Measurements from ENCODE around the gene MYL12B.
A peak's percentile ranks its signal among the peaks of the same experiment; 100 is the strongest.
"Not testable (repeated sequence)": the region's sequence is repeated elsewhere in the genome, so short reads cannot be mapped to it uniquely, and the experiment has no call there.

Gene MYL12B

DNA sequence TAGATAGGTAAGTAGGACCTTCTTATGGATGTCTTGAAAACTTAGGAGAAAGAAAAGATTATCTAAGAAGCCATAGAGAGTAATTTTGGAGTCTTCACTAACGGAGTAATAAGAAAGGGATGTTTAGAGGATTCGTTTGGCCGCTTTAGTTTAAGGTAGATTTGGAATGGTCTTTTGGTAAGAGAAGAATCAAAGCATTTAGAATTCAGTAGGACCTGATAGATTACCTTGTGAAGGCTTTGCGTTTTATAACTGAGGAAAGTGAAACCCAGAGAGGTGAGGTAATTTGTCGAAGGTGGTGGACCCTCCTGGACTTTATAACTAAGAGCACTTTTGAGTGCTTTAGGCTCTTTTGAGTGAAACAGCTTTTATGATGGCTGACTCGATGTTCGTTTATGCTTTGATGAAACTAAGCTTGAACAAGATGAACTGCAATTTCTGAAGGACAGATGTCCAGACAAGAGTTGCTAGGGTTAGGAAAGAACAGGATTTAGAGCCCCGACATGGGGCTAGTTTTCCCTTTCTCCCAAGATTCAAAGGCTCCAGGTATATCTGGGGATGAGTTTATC, 1.3 kb downstream of the MYL12B start:
- DNase-seq: no peak

DNA sequence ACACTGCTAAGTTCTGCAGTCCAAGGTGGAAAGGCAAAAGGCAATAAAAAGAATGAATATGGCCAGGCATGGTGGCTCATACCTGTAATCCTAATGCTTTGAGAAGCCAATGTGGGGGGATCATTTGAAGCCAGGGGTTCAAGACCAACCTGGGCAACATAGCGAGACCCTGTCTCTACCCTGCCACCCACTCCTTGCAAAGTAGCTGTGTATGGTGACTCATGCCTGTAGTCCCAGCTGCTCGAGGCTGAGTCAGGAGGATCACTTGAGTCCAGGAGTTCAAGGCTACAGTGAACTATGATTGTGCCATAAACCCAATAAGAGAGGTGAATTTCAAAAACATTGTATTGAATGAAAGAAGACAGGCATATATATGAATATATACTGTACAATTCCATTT, 2.4 kb downstream of the MYL12B start:
- DNase-seq: no peak

DNA sequence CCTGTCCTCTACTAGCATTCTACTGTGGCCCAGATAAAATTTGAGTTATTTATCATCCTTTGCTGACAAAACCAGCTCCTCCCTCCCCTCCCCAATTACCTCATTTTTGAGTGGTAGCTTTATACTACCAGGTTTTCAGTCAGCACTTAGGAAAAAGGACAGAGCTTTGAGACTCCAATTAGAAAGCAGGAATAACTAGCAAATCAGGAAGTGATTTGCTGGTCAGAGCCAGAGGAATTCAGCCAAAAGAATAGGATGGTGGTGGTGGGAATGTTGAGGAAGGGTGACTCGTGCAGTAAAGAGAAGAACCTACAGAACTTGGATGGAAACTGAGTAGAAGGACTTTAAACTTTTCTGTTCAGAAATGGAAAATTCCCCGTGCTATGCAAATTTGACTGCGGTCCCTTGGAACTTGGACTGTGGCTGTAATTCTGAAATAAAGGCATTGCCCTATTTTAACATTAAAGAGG, 3.7 kb downstream of the MYL12B start:
- no peak for DNase-seq

DNA sequence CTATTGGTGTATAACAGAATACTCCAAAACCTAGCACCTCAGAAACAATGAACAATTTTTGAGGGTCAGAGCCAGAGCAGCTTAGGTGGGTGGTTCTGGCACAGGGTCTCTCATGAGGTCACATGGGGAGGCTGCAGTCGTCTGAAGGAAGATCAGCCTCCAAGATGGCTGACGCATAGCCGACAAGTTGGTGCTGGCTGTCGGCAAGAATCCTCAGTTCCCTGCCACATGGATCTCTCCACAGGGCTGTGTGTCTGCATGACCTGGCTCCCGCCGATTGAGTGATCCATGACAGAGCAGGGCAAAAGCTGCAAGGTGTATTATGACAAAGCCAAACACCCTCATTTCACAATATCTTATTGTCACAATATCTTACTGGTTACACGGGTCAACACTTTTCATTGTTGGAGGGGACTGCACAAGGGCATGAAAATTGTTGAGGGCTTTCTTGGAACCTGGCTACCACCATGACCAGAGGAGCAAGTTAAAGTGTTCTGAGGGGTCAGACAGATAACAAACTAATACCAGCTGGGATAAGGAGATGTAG, 4.2 kb downstream of the MYL12B start:
- DNase-seq: no peak

DNA sequence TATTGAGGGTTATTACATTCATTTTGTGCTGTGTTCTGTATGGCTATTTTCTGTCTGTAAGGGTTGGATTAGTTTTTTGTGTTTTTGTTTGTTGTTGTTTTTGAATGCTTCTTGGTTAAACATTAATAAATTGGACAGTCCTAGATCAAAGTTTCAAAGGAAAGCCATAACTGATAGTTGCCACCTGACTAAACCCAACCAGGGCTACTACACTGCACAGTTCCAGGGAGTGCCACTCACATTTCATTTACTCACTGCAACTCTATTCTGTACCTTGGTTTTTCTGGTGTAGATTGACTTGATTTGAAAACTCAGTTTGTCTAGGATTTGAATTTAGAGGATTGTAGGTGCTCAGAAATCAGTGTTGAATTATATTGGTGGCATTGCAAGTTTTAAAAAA, 6.4 kb downstream of the MYL12B start:
- no peak for DNase-seq

DNA sequence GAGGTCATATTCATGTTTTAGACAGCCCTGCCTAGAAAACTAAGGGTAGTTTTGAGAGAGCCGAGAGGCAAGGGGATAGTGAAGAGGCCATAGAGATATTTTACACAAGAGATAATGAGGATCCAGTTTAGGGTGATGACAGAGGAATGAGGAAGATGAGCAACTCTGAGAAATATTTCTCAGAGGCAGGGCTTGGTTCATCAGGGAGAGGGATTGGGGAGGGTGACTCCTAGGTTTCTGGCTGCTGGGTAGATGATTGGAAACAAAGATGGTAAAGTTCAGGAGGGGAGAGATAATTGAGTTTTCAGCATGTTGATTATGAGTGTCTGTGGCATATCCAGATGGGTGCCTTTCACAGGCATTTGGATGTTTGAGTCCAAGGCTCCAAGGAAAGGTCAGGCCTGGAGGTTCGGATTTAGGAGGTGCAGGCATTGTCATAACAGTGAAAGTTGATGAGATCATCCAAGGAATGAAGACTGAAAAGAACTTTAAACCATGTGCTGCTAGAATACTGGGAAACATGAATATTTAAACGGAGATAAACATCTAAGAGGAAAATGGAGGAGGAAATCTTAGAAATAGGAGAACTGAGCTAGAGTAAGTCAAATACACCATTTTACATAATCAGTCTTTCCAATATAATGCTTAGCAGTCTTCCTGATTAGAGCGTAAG, 7.4 kb downstream of the MYL12B start:
- no peak for DNase-seq

DNA sequence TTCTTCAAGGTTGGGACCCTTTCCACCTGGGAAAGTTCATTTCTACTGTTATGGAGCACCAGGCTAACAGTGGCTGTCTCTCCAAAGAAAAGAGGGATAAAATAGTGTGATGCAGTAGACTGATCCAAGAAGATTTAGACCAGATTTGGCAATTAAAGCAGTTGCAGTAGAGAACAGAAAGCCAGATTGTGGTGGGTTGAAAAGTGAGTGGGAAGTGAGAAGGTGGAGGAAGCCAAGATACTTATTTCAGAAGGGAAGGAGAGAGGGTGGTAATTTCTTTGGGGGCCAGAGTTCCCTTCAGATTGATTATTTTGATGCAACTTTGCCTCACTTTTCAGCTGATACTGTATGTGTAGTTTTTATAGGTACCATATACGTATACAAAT, 8.0 kb downstream of the MYL12B start:
- DNase-seq: no peak

DNA sequence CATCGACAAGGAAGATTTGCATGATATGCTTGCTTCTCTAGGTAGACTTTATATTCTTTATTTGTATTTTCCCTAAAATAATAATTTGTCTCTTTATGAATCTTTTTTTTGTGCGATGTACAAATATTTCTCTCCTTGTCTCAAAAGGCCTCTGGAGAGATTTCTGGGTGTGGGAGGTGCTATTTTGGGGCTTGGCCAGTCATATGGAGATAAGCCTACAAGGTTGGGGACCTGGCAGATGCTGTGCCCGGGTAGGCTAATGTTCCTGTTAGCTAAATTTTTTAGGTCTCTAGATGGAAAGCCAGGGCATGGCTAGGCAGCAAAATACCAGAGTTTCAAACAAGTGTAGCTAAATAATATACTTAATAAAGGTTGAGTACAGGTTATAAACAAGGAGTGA, 11.1 kb downstream of the MYL12B start:
- no peak for DNase-seq

DNA sequence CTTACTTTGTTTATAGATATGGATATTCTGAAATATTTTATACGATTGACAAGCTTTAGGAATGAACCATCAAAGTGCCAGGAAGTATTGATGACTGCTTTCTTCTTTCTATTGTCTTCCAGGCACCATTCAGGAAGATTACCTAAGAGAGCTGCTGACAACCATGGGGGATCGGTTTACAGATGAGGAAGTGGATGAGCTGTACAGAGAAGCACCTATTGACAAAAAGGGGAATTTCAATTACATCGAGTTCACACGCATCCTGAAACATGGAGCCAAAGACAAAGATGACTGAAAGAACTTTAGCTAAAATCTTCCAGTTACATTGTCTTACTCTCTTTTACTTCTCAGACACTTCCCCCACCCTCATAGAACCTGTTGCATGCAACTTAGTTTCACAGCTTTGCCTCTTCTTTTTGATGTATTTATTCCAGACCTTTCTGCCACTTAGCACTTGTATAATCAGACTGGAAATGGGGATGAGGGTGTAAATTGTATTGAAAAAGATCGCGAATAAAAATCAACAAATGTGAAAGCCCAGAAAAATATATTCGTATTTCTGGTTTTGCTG, 15.8 kb downstream of the MYL12B start:
- not testable (repeated sequence) for DNase-seq

DNA sequence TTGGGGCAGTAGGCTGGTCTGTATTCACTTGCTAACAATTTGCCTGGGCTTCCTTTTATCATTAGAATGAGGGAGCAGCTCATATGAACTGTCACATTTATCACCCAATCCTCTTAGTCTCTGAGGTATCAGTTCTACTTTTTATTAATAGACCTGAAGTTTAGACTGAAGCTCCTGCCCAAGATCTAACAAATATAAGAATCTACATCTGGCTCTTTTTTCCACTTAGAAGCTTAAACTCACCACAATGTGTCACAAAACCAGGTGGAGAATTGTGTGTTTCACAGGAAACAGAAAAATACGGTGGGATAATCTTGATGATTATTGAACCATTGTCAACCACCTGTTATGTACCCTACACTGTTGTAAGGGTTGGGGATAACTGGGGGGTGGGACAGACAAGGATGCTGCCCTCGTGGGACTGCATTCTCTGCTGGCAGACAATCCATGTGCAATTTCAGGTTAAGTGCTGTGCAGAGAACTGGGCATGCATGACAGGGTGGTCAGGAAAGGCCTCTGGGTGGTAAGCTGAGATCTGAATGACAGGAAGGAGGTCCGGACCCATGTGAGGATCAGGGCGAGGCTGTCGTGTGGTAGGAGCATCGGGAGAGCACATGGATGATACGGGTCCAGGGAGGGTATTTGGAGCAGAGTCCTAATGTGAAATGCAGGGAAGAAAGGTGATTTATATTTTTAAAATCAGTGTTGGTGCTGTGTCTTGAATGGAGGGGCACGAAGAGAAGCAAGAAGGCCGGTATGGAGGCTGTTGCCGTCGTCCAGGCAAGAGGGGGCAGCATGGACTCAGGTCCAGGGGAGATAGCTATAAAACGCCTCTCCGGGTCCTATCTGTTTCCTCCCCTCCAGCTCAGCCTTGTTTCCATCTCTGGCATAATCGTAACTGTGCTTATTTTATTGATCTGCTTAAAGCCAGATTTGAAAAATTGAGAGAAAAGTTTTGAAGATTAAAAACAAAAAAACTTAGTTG, 17.6 kb downstream of the MYL12B start:
- no peak for DNase-seq

DNA sequence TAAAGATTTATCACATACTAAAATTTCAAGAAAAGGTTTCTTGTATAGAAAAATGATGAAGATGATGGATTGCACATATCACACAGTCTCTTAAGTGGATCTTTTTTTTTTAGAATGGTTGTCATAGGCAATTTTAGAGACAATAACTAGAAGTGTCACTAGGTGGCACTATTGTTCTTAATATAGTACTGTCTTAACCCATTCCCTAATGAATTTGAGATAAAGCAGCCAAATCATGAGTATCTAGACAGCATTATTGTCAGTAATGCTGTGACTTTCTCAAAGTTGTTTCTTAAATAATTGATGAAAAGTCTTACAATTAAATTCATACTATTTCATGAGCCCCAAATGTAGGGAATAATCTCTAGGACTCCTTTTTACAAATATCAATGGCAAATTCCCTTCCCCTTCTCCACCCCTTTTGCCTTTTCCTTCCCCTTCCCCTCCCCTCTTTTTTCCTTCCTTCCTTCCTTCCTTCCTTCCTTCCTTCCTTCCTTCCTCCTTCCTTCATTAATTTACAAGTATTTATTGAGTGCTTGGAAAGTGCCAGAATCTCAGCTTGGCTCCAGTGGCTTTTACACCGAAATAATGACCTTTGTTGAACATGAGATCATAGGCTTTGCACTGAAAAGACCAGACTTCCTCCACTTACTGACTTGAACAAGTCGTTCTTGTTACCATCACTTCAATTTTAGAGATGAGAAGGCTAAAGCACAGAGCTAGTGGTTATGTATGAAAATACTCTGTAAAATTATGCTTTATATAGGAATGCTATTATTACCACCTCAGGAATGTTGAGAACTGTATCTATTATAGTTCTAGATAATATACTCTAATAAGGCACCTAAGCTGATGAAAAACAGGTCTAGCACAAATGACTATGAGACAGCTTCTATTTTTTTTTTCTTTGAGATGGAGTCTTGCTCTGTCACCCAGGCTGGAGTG, 19.8 kb downstream of the MYL12B start:
- DNase-seq: no peak

DNA sequence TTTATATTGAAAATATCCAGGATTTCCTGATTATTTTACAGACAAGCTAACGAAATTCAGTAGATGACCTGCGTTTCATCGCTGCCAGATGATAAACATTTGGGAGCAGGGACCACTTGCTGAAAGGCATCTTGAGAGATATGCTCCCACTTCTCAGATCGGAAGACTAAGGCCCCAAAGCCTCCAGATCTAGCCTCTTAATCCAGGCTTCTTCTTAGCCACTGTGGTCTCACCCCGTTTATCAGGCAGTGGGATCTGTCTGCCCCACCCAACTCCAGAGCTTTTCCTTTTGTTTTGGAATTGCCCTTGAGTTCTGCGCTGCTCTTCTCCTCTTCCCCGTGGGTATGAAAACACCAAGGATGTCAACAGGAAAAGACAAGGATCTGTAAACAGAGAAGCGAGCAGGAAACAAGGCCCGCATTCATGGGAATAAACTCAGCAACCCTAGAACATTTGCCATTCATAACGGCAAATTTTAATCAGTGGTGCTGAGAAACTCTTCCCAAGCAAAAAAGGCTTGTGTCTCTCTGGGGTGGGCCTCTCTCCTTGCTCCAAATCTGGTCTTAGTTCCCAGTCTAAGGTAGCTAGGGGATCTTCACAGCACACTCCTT, 21.4 kb downstream of the MYL12B start:
- DNase-seq: no peak

DNA sequence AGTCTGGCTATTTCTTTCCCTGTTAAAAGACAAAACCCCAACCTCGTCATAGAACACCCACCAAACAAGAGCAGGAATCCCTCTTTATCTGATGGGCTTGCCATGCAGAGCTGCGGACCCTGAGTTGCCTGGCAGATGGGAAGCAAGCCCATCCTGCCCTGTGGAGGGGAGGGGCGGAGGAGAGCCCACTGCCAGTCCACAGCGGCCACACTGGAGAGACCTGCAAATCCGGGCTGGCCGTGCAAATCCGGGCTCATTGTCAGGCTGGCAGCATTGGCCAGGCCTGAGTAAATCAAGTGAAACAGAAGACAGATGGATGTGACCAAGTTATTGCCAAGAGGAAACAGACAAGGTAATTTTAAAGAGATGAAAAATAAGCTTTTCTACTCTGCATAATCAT, 22.0 kb downstream of the MYL12B start:
- DNase-seq: no peak

DNA sequence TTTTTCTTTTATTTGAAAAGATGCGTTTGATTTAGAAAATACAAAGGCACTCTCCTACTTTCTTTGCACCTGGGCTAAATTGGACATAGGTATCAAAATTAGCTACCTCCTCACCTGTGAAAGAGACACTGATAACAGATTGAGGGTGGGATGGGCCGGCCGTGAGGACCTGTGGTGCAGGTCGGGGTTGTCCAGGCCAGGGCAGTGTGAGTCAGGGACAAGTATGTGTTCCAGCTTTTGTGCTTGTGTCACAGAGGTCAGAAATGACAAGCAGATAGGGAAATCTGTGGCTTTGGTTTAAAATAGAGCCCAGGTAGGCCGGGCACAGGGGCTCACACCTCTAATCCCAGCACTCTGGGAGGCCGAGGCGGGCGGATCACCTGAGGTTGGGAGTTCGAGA, 22.6 kb downstream of the MYL12B start:
- DNase-seq: no peak

DNA sequence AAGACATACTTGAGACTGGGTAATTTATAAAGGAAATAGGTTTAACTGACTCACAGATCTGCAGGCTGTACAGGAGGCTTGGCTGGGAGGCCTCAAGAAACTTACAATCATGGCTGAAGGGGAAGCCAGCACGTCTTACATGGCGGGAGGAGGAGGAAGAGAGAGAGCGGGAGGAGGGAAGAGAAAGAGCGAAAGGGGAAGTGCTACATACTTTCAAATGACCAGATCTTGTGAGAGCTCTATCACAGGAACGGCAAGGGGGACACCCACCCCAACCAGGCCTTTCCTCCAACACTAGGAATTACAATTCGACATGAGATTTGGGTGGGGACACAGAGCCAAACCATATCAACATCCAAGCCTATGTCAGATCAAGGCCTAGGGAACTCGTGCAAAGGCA, 24.2 kb downstream of the MYL12B start:
- no peak for DNase-seq

DNA sequence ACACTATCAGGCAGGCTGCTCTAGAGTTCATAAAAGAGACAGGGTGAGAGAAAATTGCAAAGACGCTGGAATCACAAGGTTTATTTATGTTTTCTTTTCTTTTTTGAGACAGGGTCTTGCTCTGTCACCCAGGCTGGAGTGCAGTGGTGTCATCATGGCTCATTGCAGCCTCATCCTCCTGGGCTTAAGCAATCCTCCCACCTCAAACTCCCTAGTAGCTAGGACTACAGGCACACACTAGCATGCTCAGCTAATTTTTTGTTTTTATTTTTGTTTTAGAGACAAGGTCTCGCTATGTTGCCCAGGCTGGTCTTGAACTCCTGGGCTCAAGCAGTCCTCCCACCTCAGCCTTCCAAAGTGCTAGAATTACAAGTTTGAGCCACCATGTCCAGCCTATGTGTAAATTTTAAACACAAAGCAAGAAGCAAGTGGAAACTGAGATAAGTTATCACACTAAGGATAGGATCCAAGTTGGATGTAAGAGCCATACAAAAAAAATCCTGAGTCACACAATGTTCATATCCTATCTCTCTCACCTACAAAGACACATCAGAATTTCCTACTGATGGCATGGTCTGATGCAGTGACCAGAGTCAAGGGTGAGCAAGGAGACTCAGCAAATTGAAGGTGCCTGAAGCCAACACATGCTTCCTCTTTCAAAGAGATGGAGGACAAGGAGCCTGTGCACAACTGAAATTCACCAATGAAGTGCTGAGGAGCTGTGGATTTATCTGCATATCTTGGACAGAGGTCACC, 31.4 kb downstream of the MYL12B start:
- no peak for DNase-seq

DNA sequence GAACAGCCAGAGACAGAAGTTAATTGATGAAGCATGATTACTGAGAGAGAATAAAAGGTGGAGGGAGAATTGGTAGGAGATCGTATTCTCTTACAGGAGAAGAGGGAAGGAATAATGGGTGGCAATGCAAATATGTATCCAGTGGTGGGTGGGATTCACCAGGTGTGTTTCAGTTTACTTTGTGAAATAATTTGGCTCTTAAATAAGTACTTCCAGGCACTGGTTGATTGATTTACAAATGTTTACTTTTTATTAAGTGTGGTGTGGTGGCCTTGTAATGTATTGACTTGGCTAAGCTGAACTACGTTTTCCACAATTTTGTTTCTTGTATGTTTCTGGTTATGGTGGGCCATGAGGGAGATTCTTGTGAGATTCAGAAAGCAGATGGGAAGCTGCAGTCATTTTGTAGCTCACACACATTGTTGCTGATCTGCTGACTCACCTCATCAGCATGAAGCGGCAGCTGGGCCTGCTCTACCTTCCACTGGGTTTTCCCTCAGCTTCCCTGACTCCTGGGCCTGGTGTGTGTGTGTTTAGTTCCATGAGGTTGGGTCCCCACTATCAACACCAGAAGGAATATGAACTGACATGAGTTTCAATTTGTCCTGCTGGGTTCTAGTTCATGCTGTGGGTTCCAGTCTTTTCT, 32.6 kb downstream of the MYL12B start:
- no peak for DNase-seq

DNA sequence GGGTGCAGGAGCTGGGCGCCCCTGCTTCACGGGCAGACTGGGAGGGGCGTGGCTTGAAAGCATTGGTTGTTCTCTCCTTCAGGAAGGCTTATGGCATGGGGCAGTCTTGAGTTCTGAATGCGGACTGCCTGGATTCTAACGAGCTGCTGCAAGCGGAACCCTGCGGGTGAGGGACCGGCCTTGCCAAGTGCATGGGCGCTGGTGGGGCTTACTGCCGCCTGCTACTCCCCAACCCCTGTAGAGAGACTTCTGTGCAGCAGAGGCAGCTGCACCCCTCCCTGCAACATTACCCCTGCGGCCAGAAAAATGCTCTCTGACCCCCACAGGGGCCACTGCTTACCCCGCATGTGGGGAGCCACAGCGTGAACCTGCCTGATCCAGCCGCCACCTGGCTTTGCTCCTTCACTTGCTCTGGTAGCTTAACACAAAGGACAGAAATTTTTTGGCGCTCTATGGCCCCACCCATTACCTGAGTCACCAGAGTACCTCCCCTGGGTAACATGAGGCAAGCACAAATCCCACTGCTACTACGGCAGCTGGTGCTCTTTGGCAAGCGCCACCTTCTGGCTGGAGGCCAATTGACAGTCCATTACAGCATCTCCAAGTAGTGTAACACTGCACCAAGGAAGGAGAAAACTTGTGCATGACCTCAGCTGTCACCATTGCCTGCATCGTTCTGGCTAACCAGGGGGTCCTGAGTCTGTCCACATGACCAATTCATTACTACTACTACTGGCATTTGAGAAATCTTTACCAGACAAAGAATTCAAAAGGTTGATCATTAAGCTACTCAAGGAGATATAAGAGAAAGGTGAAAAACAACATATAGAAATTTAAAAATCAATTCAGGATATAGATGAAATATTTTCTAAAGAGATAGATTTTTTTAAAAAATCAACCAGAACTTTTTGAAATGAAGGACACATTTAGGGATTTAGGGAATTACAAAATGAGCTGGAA, 35.4 kb downstream of the MYL12B start:
- peak; percentile 75 for DNase-seq

DNA sequence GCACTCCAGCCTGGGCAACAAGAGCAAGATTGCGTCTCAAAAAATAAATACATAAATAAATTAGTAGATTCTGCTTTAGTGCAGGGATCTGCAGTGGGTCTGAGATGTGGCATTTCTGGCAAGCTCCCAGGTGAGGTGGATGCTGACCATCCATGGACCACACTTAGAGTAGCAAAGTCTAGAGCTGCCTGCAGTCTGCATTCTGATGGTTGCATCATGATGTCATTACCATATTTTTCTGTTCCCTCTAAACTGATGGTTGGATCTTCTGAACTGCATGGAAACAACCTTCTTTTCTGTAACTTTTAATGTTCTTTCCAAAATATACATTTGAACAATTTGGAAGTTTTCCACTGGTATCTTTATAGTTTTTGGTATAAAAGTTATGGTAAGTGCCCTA, 42.9 kb downstream of the MYL12B start:
- DNase-seq: no peak
